GM12875 (cell line): ENCODE data around the gene SOD3.

ENCODE experiments used
- H3K4me3 ChIP-seq: one replicate; pipeline ENCODE4 v1.5.1; 2011; ENCODE audit warnings: low read depth, low read length, control low read depth
- TF ChIP-seq, protein P1 (sequence below): IDR thresholded peaks from 2 replicates; pipeline ENCODE4 v1.5.1; 2011; ENCODE audit warnings: low read depth, mild to moderate bottlenecking, control low read depth, inconsistent platforms, low read length, moderate library complexity, borderline replicate concordance; ENCODE audit not compliant: insufficient read depth

The SOD3 gene

DNA sequence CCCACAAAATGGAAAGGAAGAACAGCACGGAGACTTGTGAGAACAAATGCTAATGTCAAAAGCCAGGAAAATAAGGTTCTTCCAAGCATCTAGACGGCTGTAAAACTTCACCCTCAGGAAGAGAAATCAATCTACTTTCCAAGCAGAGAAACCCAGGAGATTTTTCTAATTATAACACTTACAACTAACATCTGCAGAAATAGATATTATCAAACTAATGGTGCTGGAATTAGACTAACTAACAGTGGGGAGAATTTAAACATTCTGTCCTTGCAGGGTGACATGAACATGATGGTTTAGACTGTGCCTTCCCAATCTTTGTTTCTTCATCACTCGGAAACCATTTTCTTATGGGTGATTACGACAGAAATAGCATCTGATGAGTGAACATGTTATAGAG is 40.3 kb downstream of the SOD3 start:
- TF ChIP-seq, protein P1, sequence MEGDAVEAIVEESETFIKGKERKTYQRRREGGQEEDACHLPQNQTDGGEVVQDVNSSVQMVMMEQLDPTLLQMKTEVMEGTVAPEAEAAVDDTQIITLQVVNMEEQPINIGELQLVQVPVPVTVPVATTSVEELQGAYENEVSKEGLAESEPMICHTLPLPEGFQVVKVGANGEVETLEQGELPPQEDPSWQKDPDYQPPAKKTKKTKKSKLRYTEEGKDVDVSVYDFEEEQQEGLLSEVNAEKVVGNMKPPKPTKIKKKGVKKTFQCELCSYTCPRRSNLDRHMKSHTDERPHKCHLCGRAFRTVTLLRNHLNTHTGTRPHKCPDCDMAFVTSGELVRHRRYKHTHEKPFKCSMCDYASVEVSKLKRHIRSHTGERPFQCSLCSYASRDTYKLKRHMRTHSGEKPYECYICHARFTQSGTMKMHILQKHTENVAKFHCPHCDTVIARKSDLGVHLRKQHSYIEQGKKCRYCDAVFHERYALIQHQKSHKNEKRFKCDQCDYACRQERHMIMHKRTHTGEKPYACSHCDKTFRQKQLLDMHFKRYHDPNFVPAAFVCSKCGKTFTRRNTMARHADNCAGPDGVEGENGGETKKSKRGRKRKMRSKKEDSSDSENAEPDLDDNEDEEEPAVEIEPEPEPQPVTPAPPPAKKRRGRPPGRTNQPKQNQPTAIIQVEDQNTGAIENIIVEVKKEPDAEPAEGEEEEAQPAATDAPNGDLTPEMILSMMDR, result no peak
- H3K4me3 ChIP-seq, result no peak overlapping the region

DNA sequence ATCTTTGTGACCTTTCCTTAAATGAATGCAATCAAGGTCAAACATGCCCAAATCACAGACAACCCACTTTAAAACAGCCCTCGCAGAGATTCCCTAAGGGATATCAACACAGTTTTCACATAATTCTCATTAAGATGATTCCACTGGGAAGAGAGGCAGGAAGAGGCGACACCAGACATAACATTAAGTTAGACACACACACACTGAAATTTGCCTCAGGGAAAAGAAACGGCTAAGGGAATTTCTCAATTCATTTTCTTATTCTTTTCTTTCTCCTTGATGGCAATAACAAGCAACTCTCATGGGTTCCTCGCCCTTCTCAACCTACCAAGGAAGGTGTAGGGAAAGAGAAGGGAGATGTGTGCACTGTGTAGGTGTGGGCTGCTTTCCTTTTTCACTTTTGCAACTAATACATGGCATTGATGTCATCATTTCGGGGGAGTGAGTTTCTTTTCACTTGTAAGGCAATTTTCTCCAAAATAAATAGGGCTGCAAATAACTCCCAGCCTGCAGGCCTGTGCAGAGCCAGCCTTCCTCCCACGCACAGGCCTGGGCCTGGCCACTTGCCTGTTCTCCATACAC is 41.4 kb downstream of the SOD3 start:
- no peak overlapping the region for H3K4me3 ChIP-seq
- TF ChIP-seq, protein P1, result no peak

DNA sequence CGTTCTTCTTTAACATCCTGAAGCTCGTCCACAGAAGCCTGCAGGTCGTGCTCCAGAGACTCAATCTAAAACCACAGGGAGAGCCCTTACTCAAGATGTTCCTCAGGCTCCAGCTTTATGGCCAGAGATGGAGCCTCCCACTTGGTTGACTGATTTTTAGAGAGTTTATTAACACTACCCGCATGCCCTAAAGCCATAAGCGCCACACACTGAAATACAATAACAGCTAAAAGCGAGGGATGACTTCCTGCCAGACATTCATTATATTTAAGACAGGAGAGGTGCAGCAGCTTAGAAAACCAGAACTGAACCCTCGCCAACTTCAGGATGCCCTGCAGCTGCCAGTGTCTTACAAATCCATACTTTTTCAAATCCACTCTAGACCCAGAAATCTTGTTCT is 42.0 kb downstream of the SOD3 start:
- TF ChIP-seq, protein P1, result no peak
- no peak overlapping the region for H3K4me3 ChIP-seq

GRCh38 chr4:24837781-24838180 is 42.4 kb downstream of the SOD3 start:
- TF ChIP-seq, protein P1, result no peak

DNA sequence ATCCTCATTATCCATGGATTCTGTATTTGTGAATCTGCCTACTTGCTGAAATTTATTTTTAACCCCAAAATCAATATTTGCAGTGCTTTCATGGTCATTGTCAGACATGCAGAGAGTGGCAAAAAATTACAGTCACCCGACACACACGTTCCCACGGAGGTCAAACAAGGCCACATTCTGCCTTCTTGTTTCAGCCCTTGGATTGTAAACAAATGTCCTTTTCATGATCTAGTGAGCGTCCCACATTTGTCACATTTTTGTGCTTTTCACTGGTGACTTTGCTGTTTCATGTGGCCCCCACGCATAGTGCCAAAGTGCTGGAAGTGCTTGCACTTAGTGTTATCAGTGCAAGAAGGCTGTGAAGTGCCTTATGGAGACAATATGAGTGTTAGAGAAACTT is 45.0 kb downstream of the SOD3 start:
- H3K4me3 ChIP-seq, result no peak overlapping the region
- TF ChIP-seq, protein P1, result no peak

More at GRCh38 chr4:24837781-24838180, 42.4 kb downstream of the SOD3 start:
- H3K4me3 ChIP-seq, result no peak overlapping the region

- no peak overlapping the region for H3K4me3 ChIP-seq
- TF ChIP-seq, protein P1, result no peak
These were observed 45.6 kb downstream of the SOD3 start for GRCh38 chr4:24840826-24841543.

- TF ChIP-seq, protein P1, result no peak
- no peak overlapping the region for H3K4me3 ChIP-seq
These were observed 47.0 kb downstream of the SOD3 start for GRCh38 chr4:24842356-24842755.
